Sigmoid colon (tissue), 7 donors: Measurements from ENCODE around the gene PRSS22. TPM values are rescaled to one million over a fixed set of nuclear protein-coding genes. Genes with fewer than 3 reads are reported as not detected.

Source experiments
- DNase-seq: peaks from one replicate; pipeline ENCODE4 v3.0.0-alpha.2; 2019
- H3K27ac ChIP-seq, 4 donors: fragments of 200-600 bp; sonication (generic); one replicate each; pipeline ENCODE4 v1.5.1; 2016 to 2019; ENCODE audit warnings: mild to moderate bottlenecking in 1 of 4
- H3K27me3 ChIP-seq, 3 donors: fragments of 200-600 bp; sonication (generic); one replicate each; pipeline ENCODE4 v1.5.1; 2019; ENCODE audit warnings: mild to moderate bottlenecking in 1 of 3
- H3K36me3 ChIP-seq, 4 donors: fragments of 200-600 bp; sonication (generic); one replicate each; pipeline ENCODE4 v1.5.1; 2016 to 2019
- H3K4me1 ChIP-seq, 4 donors: fragments of 200-600 bp; sonication (generic); one replicate each; pipeline ENCODE4 v1.5.1; 2017 to 2019
- H3K4me3 ChIP-seq, 4 donors: fragments of 200-600 bp; sonication (generic); one replicate each; pipeline ENCODE4 v1.5.1; 2017 to 2019; ENCODE audit warnings: mild to moderate bottlenecking in 2 of 4, moderate library complexity in 1 of 4
- H3K9me3 ChIP-seq, 4 donors: fragments of 200-600 bp in 3 of 4; sonication (generic) in 3 of 4; one replicate each; pipeline versions ENCODE4 v1.5.1 to v1.6.1; 2013 to 2019
- CTCF ChIP-seq, 4 experiments: fragments of 450-650 bp in 3 of 4; fragments of 200-600 bp in 1 of 4; IDR thresholded peaks; one replicate each; pipeline ENCODE4 v1.5.1; 2016 to 2019; ENCODE audit warnings: antibody characterized with exemption in 4 of 4, mild to moderate bottlenecking in 3 of 4, moderate library complexity in 2 of 4
- EP300 ChIP-seq, 4 donors: sonication (generic); formaldehyde crosslinking; IDR thresholded peaks; one replicate each; pipeline ENCODE4 v1.6.1; 2017; ENCODE audit warnings: antibody characterized with exemption in 4 of 4
- POLR2A ChIP-seq, 2 donors: fragments of 450-650 bp; IDR thresholded peaks; one replicate each; pipeline ENCODE4 v1.6.1; 2016; ENCODE audit warnings: antibody characterized with exemption in 2 of 2, mild to moderate bottlenecking in 2 of 2, moderate library complexity in 2 of 2
- POLR2AphosphoS5 ChIP-seq, 4 donors: sonication (generic); formaldehyde crosslinking; IDR thresholded peaks; one replicate each; pipeline ENCODE4 v1.6.1; 2017; ENCODE audit warnings: antibody characterized with exemption in 4 of 4
- WGBS, 2 donors: extraction: QIAGEN DNeasy Blood & Tissue Kit; methylation state at CpG; one replicate each; pipeline ENCODE4 v1.1.7; 2013; 5-methylcytosine and 5-hydroxymethylcytosine counted together
- intact Hi-C: fragments of 100-400 bp; cut with DNase I; formaldehyde crosslinking; loops from one replicate; pipeline ENCODE4 v1.15.1; 2023
- polyA plus RNA-seq, 3 donors: library from polyadenylated mRNA; stranded (reverse); fragments of 200-250 nt; gene quantifications; one replicate each; pipeline ENCODE4 v1.2.3, GENCODE V29; 2013
- total RNA-seq, 4 donors: library from RNA; depleted of rRNA; stranded (reverse); fragments of >200 nt; gene quantifications; one replicate each; pipeline ENCODE4 v1.1.0, GENCODE V29; 2016
- donor health status: healthy with polysubstance abuse.
- donor health status: Bipolar disorder and iron deficiency.
- donor health status: healthy.

The PRSS22 gene
- total and polyA plus RNA-seq, 7 donors = 20.8 TPM; not detected in 6

GRCh38 chr16:2846511-2847310, 11.3 kb downstream of the PRSS22 start:
- H3K4me3 ChIP-seq = no peak overlapping the region
- intact Hi-C loops = no loop called here
- peaks cover 0 to 23% (median 7%) of the 10 kb centered on the region in 3 donors for H3K27me3 ChIP-seq
- peaks cover 0 to 7% (median 3%) of the 10 kb centered on the region in 4 donors for H3K4me1 ChIP-seq
- H3K9me3 ChIP-seq = no peaks in the 10 kb centered on the region
- WGBS, 2 donors = 42 to 52% methylated on average over 3 of the region's 3 CpGs
- H3K36me3 ChIP-seq = no peaks in the 10 kb centered on the region
- DNase-seq = no peak
- no peak overlapping the region for H3K27ac ChIP-seq
- TF ChIP-seq POLR2A (IDR thresholded peaks at IDR 0.05) (no peak), EP300 (IDR thresholded peaks at IDR 0.05) (no peak), POLR2AphosphoS5 (IDR thresholded peaks at IDR 0.05) (no peak), CTCF (IDR thresholded peaks at IDR 0.05) (no peak)

- no peak overlapping the region for H3K27ac ChIP-seq
- peaks cover 0 to 28% (median 3%) of the 10 kb centered on the region in 3 donors for H3K27me3 ChIP-seq
- H3K4me3 ChIP-seq = no peak overlapping the region
- no peaks in the 10 kb centered on the region for H3K9me3 ChIP-seq
- WGBS, 2 donors = 74 to 83% methylated on average over 5 of the region's 5 CpGs
- DNase-seq = no peak
- intact Hi-C loops = no loop called here
- peaks cover 0 to 9% (median 3%) of the 10 kb centered on the region in 4 donors for H3K4me1 ChIP-seq
- no peak for TF ChIP-seq EP300 (IDR thresholded peaks at IDR 0.05)
- TF ChIP-seq POLR2A (IDR thresholded peaks at IDR 0.05) = no peak
- TF ChIP-seq CTCF (IDR thresholded peaks at IDR 0.05) = no peak
- TF ChIP-seq POLR2AphosphoS5 (IDR thresholded peaks at IDR 0.05) = no peak
- H3K36me3 ChIP-seq = no peaks in the 10 kb centered on the region
Observed at GRCh38 chr16:2845116-2845515, 12.9 kb downstream of the PRSS22 start.

DNA sequence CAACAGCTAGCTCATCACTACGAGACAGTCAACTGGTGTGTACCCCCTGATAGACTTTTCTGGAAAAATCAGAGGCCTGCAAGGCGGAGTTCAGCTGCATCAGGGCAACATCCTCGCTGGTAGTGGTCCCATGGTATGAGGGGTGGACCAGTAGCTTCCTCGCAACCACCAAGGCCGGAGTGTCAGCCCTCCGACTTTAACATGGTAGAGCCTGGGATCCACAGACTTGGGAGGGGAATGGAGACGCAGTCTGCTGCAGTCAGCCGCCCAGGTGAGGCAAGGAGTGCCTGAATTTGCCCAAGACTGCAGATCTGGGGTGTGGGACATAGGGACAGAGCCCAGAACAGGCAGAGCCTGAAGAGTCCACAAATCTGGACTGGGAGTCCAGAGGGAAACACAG, 14.4 kb downstream of the PRSS22 start:
- no peak for TF ChIP-seq POLR2A (IDR thresholded peaks at IDR 0.05)
- TF ChIP-seq CTCF (IDR thresholded peaks at IDR 0.05) = no peak
- TF ChIP-seq POLR2AphosphoS5 (IDR thresholded peaks at IDR 0.05) = no peak
- no peak for TF ChIP-seq EP300 (IDR thresholded peaks at IDR 0.05)
- H3K27ac ChIP-seq = no peak overlapping the region
- H3K27me3 ChIP-seq = peaks cover 0 to 26% (median 16%) of the 10 kb centered on the region in 3 donors
- 88 to 91% methylated on average over 8 of the region's 8 CpGs for WGBS, 2 donors
- H3K9me3 ChIP-seq = no peaks in the 10 kb centered on the region
- no peak for DNase-seq
- intact Hi-C loops = no loop called here
- H3K4me1 ChIP-seq = peaks cover 0 to 9% (median 3%) of the 10 kb centered on the region in 4 donors
- H3K36me3 ChIP-seq = no peaks in the 10 kb centered on the region
- H3K4me3 ChIP-seq = no peak overlapping the region

GRCh38 chr16:2842340-2843000, 15.5 kb downstream of the PRSS22 start:
- Histone ChIP-seq H3K27me3 (peaks cover 0 to 36% (median 16%) of the 10 kb centered on the region in 3 donors), H3K27ac (peak overlapping the region in 1 of 4 donors; percentile 20), H3K4me3 (peak overlapping the region in 2 of 4 donors; percentile 30), H3K9me3 (no peaks in the 10 kb centered on the region), H3K36me3 (no peaks in the 10 kb centered on the region), H3K4me1 (peaks cover 0 to 9% (median 3%) of the 10 kb centered on the region in 4 donors)
- WGBS, 2 donors = 42 to 61% methylated on average over 40 of the region's 40 CpGs
- DNase-seq = peak; percentile 69
- intact Hi-C loops = no loop called here
- TF ChIP-seq CTCF (IDR thresholded peaks at IDR 0.05) (no peak), POLR2AphosphoS5 (IDR thresholded peaks at IDR 0.05) (no peak), EP300 (IDR thresholded peaks at IDR 0.05) (no peak), POLR2A (IDR thresholded peaks at IDR 0.05) (no peak)
